NK-92 (cell line): ENCODE measurements around the gene TRIM8.

Source experiments
- DNase-seq: peaks from one replicate; lab custom pipeline; 2025; ENCODE audit not compliant: unreplicated experiment; lab: John Stamatoyannopoulos, UW

TRIM8 gene

DNA sequence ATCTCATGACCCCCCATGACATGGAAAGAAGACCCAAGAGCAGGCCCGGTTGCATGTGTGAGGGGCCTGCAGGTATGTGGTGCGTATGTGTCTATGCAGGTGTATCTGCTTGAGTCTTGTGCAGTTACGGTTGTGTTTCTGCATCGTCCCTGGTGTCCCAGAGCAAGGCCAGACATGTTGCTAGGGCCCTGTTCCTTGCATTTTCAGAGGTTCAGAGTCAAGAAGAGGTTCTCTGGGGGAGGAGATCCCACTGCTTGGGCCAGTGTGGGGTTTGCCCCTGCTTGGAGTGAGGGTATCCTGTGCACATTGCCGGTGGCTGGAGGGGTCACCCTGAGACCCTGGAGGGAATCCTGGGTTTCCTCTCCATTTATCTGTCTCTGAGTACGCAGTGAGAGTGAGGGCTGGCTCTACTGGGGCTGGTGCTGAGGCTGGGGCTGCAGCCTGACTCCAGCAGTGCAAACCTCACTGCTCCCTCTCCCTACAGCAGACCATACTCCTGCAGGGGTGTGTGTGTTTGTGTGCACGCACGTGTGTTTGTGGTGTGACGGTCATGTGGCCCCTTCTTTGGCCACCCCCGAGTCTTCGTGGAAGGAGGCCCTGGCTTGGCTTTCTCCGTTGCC is 4.1 kb downstream of the TRIM8 start:
- DNase-seq = no peak

DNA sequence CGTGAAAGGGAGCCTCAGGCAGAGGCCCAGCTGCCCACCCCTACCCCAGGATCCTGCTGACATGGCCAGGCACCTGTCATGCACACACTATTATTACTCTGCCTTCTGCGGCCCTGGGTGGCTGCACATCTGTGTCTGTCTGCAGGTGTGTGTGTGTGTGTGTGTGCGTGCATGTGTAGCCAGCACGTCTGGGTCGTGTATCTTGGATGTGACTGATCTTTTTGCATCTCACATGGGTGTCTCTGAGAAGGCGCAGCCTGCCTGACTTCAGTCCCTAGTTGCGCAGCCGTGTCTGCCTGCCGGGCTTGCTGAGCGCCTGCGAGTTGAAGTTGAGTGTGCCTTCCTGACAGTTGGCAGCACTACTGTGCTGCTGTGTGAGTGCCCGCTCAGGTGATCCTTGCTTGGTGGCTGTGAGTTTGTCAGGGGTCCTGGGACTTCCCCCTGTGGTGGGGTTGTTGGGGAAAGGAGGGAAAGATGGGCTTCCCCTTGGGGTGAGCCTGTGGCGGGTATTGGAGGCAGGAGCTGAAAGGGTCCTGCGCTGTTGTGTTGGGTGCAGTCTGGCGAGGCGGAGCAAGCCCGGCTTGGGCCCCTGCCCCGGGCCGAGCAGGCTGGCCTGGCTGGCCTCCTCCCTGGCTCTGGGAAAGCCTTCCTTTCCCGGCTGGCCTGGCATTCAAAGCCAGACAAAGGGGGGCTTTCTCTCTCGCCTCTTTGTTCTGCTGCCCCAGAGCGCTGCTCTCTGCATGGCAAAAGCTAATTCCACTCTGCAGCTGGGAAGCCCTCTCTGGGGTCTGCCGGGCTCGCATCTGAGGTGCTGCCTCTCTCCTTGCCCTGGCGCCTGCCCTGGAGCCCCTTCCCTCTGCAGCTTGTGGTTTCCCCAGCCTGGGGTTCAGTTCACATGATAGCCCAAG is 4.9 kb downstream of the TRIM8 start:
- no peak for DNase-seq

DNA sequence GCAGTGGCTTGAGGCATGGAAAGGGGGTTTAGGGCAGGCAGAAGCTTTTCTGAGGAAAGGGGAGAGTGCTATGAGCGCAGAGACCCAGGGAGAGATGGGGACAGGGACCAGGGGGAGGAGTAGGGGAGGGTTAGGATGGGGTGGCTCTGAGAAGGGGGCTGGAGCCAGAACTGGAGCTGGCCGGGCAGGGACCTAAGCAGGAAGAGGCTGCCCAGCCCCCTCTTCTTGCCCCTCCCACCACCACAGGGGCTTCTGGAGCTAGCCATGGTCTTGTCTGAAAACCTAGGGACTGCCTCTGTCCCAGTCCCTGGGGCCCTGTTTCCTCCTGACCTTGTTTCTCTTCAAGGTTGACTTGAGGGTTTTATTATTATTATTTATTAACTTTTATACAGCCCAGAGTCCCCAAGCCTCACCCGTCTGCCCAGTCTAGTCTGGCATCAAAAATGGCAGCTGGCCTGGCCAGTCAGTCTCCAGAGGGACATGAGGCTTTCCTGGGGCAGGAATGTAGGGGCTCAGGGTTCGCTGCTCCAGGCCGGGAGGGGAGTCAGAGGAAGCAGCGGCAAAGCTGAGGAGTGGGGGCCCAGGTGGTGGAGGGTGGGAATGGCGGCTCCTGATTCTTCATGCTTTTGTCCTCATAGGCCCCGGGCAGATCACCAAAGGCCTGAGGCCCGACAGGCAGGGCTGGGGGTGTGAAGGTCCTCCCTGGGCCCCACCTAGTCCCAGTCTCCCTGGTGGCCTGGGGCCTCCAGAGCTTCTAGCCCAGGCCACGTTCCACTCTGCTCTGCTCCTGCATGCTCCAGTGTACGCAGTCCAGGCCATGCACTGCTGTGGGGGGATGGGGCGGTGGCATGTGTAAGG is 5.7 kb downstream of the TRIM8 start:
- DNase-seq = no peak

DNA sequence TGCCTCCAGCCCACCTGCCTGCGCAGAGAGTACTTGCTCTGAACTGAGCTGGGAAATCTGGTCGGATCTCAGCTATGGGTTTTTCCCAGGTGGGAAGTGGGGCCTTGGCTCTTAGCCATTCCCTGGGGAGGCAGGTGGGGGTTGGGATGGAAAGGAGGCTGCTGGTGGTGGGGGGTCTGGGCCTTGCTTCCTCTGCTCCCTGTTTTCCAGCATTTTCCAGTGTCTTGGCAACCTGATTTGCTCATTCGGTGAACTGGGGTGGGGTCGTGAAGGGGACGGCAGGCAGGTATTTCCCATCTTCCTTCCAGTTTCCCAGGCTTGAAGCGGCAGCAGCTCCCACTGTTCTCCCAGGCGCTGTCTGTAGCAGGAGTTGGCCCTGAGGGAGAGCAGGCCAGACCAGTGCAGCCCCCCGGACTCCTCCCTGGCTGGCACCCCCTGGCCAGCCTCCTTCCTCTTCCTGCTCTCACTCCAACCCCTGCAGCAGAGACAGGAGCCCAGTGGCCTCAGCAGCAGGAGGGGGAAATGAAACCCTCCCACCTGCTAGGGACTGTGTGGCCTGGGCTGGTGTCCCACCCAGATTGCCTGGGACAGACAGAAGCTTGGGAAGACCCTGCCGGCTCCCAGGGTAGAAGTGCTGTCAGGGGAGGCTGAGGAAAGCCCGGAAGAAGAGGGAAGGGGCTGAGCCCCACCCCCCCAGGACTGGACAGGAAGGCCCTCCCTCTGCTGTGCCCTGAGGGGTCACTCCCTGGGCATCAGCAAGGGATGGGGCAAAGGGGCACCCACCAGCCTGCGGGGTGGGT is 6.6 kb downstream of the TRIM8 start:
- DNase-seq = no peak

DNA sequence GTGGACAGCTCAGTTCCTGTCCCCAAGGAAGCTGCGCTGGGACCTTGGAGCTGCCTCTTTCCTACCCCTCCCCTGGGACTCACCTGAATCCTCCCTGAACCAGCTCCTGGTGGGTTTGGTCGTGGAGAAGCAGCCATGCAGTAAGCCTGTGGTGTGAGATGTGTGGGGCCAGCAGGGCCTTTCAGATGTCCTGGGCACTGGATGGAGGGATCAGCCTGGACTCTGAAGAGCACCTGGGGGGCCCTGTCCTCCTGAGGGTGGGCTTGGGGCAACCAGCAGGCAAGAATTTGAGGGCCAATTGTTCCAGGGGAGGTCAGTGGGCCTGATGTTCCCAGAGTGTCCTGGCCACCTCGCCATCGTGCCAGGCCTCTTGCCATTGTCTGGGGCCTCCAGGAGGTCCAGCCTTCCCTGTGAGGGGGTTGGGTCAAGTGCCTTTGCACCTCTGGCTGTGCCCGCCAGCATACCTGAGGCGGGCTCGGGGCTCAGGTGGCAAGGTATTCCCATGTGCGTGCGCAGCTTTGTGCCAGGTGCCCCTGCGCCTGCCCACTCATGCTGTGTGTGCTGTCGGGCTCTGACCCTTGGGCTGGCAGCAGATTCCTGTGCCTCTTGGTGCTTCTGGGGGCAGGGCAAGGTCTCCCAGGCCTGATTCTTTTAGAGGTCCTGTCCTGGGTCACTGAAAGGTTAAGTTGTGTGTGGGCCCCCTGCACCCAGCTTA is 7.3 kb downstream of the TRIM8 start:
- no peak for DNase-seq

DNA sequence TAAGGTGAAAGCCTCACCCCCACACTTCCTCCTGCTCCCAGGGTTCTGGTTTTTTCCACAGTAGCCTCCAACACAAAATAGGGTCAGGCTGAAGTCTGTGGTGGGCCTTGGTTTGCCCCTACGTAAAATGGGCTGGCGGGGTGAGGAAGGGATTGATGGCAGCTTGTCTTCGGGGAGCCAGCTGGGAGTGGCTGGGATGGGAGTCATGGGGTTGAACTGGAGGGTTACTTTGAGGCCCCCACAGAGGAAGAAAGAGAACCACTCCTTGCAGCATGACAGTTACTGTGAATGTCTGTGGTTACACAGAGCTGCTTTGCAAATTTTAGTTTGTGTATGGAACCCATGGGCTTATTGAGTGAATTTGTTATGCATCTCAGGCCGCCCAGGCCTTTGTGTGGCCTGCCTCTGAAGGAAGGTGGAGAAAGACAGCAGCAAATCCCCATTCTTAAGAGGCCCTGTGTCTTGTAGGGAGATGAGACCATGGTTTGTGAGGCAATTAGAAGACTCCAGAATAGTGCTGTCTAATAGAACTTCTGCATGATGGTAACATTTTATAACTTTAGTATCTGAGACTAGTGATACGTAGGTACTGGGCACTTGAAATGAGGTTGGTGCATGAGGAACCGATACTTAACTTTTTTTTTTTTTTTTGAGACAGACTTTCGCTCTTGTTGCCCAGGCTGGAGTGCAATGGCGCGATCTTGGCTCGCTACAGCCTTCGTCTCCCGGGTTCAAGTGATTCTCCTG is 8.1 kb downstream of the TRIM8 start:
- DNase-seq = no peak

- no peak for DNase-seq
Observed at GRCh38 chr10:102653060-102653459, 8.8 kb downstream of the TRIM8 start.

DNA sequence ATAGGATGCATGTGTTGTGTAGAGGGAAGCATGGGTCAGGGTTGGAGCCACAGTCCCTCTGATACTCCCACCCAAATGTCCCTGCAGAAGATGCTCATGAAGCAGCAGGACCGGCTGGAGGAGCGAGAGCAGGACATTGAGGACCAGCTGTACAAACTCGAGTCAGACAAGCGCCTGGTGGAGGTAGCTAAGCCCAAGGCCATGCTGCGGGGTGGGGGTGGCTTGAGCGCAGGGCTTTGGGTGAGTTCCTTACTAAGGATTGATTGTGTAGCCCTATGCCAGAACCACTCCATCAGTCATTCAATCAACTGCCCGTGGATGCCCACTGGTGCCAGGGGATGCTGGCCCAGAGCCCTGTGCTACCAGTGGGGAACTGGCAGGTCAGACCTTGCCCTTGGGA is 10.3 kb downstream of the TRIM8 start:
- DNase-seq = no peak

GRCh38 chr10:102654969-102655368 is 10.7 kb downstream of the TRIM8 start:
- DNase-seq = no peak

DNA sequence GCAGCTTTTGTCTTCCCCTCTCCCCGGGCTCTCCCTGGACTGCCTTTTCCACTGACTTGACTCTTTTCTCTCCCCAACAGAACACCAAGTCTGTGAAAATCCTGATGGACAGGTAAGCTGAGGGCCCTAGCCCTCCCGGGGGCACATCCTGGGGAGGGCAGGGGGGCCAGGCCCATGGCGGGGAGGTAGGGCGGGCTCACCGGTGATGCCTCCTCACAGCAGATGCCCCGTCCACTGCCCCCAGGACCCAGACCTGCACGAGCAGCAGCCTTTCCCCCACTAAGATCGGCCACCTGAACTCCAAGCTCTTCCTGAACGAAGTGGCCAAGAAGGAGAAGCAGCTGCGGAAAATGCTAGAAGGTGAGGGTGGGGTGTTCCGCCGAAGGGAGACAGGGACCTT is 11.7 kb downstream of the TRIM8 start:
- no peak for DNase-seq

DNA sequence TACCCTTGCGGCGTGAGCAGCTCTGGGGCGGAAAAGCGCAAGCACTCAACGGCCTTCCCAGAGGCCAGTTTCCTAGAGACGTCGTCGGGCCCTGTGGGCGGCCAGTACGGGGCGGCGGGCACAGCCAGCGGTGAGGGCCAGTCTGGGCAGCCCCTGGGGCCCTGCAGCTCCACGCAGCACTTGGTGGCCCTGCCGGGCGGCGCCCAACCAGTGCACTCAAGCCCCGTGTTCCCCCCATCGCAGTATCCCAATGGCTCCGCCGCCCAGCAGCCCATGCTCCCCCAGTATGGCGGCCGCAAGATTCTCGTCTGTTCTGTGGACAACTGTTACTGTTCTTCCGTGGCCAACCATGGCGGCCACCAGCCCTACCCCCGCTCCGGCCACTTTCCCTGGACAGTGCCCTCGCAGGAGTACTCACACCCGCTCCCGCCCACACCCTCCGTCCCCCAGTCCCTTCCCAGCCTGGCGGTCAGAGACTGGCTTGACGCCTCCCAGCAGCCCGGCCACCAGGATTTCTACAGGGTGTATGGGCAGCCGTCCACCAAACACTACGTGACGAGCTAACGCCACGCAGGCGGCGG is 12.6 kb downstream of the TRIM8 start:
- DNase-seq = no peak

- DNase-seq = no peak
Observed at GRCh38 chr10:102657451-102657850, 13.2 kb downstream of the TRIM8 start.

DNA sequence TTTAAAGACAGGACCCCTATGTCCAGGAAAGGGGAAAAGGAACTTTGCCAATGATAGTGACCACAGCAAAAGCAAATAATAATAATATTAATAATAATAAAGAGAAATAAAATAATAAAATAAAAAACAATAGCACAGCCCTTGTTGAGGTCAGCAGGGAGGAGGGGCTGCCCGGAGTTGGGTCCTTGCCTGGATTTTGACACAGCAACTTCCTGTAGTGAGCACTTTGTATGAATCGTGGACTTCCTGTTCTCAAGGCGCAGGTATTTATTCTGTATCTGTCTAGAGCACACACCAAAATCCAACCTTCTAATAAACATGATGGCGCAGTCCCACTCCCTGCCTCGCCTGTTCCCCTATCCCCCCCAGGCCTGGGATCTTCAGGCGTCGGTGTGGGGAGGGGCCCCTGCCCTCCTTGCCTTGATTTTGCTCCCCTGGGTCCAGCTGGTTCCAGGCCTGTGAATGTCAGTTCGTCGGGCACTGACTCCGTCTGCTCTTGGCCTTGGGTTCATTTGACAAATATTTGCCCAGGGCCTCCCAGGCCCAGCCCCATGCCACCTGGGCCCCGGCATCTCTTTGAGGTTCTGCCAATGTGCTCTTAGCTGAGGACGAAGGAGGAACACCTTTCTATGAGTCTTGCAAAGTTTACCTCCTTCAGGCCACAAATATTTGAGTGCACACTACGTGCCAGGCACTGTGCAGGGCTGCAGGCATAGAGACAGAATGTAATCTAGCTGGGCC is 13.9 kb downstream of the TRIM8 start:
- no peak for DNase-seq

- no peak for DNase-seq
Observed at GRCh38 chr10:102658802-102659201, 14.5 kb downstream of the TRIM8 start.

DNA sequence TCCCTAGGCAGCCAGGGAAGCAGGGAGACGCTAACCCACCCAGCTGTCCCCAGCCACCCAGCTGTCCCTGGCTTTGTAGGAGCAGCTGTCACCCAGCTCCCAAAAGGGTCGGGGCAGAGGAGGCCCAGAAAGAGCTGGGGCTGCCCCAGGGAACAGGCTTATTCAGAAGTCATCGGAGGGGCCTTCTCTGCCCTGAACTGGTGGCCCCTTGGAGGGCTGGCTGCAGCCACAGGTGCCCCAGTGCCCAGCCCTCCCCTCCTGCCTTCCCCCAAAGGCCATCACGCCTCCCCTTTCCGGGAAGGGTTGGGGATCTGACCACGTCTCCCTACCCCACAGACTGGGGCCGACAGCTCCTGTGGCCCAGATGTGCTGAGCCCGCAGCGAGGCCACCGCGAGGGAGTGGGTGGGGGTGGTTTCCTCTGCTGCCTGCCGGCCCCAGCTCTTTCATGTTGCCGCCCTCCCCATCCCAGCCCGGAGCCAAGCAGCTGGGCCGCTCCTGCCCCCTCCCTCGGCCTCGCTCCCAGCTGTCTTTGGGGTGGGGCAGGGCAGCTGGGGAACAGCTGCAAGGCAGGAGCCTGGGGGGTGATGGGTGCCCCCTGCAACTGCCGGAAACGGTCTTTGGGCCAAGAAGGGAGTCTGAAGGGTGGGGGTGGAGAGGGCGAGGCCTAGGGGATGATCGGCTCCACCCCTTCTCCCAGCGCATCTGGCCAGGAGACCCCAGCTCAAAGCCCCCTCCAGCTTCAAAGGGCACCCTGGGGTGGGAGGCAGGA is 16.8 kb downstream of the TRIM8 start:
- DNase-seq = no peak

GRCh38 chr10:102661658-102662028 is 17.4 kb downstream of the TRIM8 start:
- DNase-seq = no peak

GRCh38 chr10:102665904-102666509 is 21.7 kb downstream of the TRIM8 start:
- DNase-seq = no peak
